IPS-18c (cell line): ENCODE data around the gene ZNF438.
"Not testable (repeated sequence)": the region's sequence is repeated elsewhere in the genome, so short reads cannot be mapped to it uniquely, and the experiment has no call there.

ENCODE experiments used
- H3K4me3 ChIP-seq: 2 replicates; pipeline ENCODE4 v1.7.0; 2013; ENCODE audit warnings: low read depth, mild to moderate bottlenecking, low read length, moderate library complexity; ENCODE audit not compliant: insufficient read depth
- H3K9me3 ChIP-seq: one replicate; pipeline ENCODE4 v1.6.1; 2013; ENCODE audit warnings: mild to moderate bottlenecking, low read length, moderate library complexity; ENCODE audit not compliant: control insufficient read depth, insufficient read depth

ZNF438 gene

GRCh38 chr10:30980951-30981616 lies 50.6 kb downstream of the ZNF438 start:
- Histone ChIP-seq H3K4me3 (no peak overlapping the region), H3K9me3 (no peaks in the 10 kb centered on the region)

GRCh38 chr10:30979956-30980355 lies 51.7 kb downstream of the ZNF438 start:
- H3K4me3 ChIP-seq, result no peak overlapping the region
- no peaks in the 10 kb centered on the region for H3K9me3 ChIP-seq

- no peaks in the 10 kb centered on the region for H3K9me3 ChIP-seq
Observed at GRCh38 chr10:30978843-30979242, 52.8 kb downstream of the ZNF438 start.

GRCh38 chr10:30977385-30977784 lies 54.3 kb downstream of the ZNF438 start:
- no peak overlapping the region for H3K4me3 ChIP-seq
- no peaks in the 10 kb centered on the region for H3K9me3 ChIP-seq

More at GRCh38 chr10:30978843-30979242, 52.8 kb downstream of the ZNF438 start:
- no peak overlapping the region for H3K4me3 ChIP-seq

- H3K4me3 ChIP-seq, result no peak overlapping the region
- no peaks in the 10 kb centered on the region for H3K9me3 ChIP-seq
Observed at GRCh38 chr10:30974773-30975415, 56.8 kb downstream of the ZNF438 start.

GRCh38 chr10:30974355-30974754 lies 57.3 kb downstream of the ZNF438 start:
- H3K4me3 ChIP-seq, result no peak overlapping the region
- H3K9me3 ChIP-seq, result no peaks in the 10 kb centered on the region

GRCh38 chr10:30973737-30974136 lies 57.9 kb downstream of the ZNF438 start:
- no peaks in the 10 kb centered on the region for H3K9me3 ChIP-seq

GRCh38 chr10:30970760-30971460 lies 60.8 kb downstream of the ZNF438 start:
- Histone ChIP-seq H3K9me3 (no peaks in the 10 kb centered on the region), H3K4me3 (no peak overlapping the region)

More at GRCh38 chr10:30973737-30974136, 57.9 kb downstream of the ZNF438 start:
- H3K4me3 ChIP-seq, result no peak overlapping the region

GRCh38 chr10:30968711-30969110 lies 63.0 kb downstream of the ZNF438 start:
- Histone ChIP-seq H3K9me3 (no peaks in the 10 kb centered on the region), H3K4me3 (no peak overlapping the region)

GRCh38 chr10:30967650-30968410 lies 63.8 kb downstream of the ZNF438 start:
- H3K4me3 ChIP-seq, result no peak overlapping the region
- no peaks in the 10 kb centered on the region for H3K9me3 ChIP-seq

GRCh38 chr10:30963992-30964930 lies 67.4 kb downstream of the ZNF438 start:
- H3K4me3 ChIP-seq, result no peak overlapping the region
- no peaks in the 10 kb centered on the region for H3K9me3 ChIP-seq

GRCh38 chr10:30962522-30962921 lies 69.1 kb downstream of the ZNF438 start:
- H3K9me3 ChIP-seq, result no peaks in the 10 kb centered on the region
- H3K4me3 ChIP-seq, result no peak overlapping the region

- H3K4me3 ChIP-seq, result no peak overlapping the region
- no peaks in the 10 kb centered on the region for H3K9me3 ChIP-seq
Observed at GRCh38 chr10:30959836-30960210, 71.8 kb downstream of the ZNF438 start.

GRCh38 chr10:30949218-30949617 lies 82.4 kb downstream of the ZNF438 start:
- H3K4me3 ChIP-seq, H3K9me3 ChIP-seq: not testable (repeated sequence)

GRCh38 chr10:30944005-30944404 lies 87.7 kb downstream of the ZNF438 start:
- H3K4me3 ChIP-seq, result no peak overlapping the region
- no peaks in the 10 kb centered on the region for H3K9me3 ChIP-seq

- Histone ChIP-seq H3K9me3 (no peaks in the 10 kb centered on the region), H3K4me3 (no peak overlapping the region)
Observed at GRCh38 chr10:30943451-30943850, 88.2 kb downstream of the ZNF438 start.

GRCh38 chr10:30940256-30940655 lies 91.4 kb downstream of the ZNF438 start:
- H3K9me3 ChIP-seq, result no peaks in the 10 kb centered on the region
- H3K4me3 ChIP-seq, result no peak overlapping the region
